Neural cell (in vitro differentiated cells): ENCODE results near the gene MYOM1. TPM values are rescaled to one million over a fixed set of nuclear protein-coding genes. Genes with fewer than 3 reads are reported as not detected.

ENCODE experiments used
- H2AFZ ChIP-seq: fragments of 200-600, 300-800 bp; sonication (generic), shearing (Covaris generic); 2 replicates; pipeline ENCODE4 v1.6.0; 2014; ENCODE audit warnings: low read depth, mild to moderate bottlenecking, antibody characterized with exemption, low read length, moderate library complexity
- H3F3A ChIP-seq: fragments of 200-600 bp; shearing (Covaris generic); 2 replicates; pipeline ENCODE4 v1.6.1; 2016; ENCODE audit warnings: mild to moderate bottlenecking, moderate library complexity, mixed read lengths, antibody characterized with exemption, low read length; ENCODE audit not compliant: insufficient read depth, poor library complexity, severe bottlenecking
- H3K27ac ChIP-seq: fragments of 200-600, 300-800 bp; sonication (generic), shearing (Covaris generic); 2 replicates; pipeline ENCODE4 v1.5.1; 2014; ENCODE audit warnings: mild to moderate bottlenecking, low read length, moderate library complexity
- H3K27me3 ChIP-seq: fragments of 300-800, 200-600 bp; sonication (generic), shearing (Covaris generic); 2 replicates; pipeline ENCODE4 v1.6.0; 2014; ENCODE audit warnings: mild to moderate bottlenecking, low read depth, low read length, moderate library complexity; ENCODE audit not compliant: insufficient read depth
- H3K36me3 ChIP-seq: fragments of 300-800, 200-600 bp; sonication (generic), shearing (Covaris generic); 2 replicates; pipeline ENCODE4 v1.5.1; 2014; ENCODE audit warnings: mild to moderate bottlenecking, antibody characterized with exemption, low read length, moderate library complexity; ENCODE audit not compliant: insufficient read depth
- H3K4me2 ChIP-seq: fragments of 300-800, 200-600 bp; sonication (generic), shearing (Covaris generic); 2 replicates; pipeline ENCODE4 v1.6.0; 2014; ENCODE audit warnings: mild to moderate bottlenecking, low read length
- H3K4me3 ChIP-seq: fragments of 300-800, 200-600 bp; sonication (generic), shearing (Covaris generic); 2 replicates; pipeline ENCODE4 v1.5.1; 2014; ENCODE audit warnings: mild to moderate bottlenecking, low read length, moderate library complexity
- H3K79me2 ChIP-seq: fragments of 200-600 bp; shearing (Covaris generic); replicated peaks from 2 replicates; pipeline ENCODE4 v1.6.0; 2014; ENCODE audit warnings: mild to moderate bottlenecking, low read length, moderate library complexity; ENCODE audit not compliant: insufficient read depth
- H3K9ac ChIP-seq: fragments of 300-800, 200-600 bp; sonication (generic), shearing (Covaris generic); 2 replicates; pipeline ENCODE4 v1.6.1; 2016; ENCODE audit warnings: mild to moderate bottlenecking, low read length, mixed read lengths
- H3K9me2 ChIP-seq: fragments of 200-600 bp; shearing (Covaris generic); 2 replicates; pipeline ENCODE4 v1.6.1; 2016; ENCODE audit warnings: mild to moderate bottlenecking, low read length, mixed read lengths; ENCODE audit not compliant: insufficient read depth
- H3K9me3 ChIP-seq: fragments of 200-600, 300-800 bp; sonication (generic), shearing (Covaris generic); 2 replicates; pipeline ENCODE4 v1.6.1; 2016; ENCODE audit warnings: mild to moderate bottlenecking, mixed run types, low read length, moderate library complexity, mixed read lengths
- H4K20me1 ChIP-seq: fragments of 200-600 bp; shearing (Covaris generic); 2 replicates; pipeline ENCODE4 v1.6.1; 2016; ENCODE audit warnings: mild to moderate bottlenecking, mixed run types; ENCODE audit not compliant: insufficient read depth
- CTCF ChIP-seq: fragments of 450-650 bp; IDR thresholded peaks from 2 replicates; pipeline ENCODE4 v1.5.1; 2014; ENCODE audit warnings: antibody characterized with exemption, mild to moderate bottlenecking, moderate library complexity; ENCODE audit not compliant: poor library complexity, severe bottlenecking
- EP300 ChIP-seq: fragments of 450-650 bp; conservative IDR thresholded peaks from 2 replicates; pipeline ENCODE4 v1.6.1; 2014; ENCODE audit warnings: antibody characterized with exemption, mild to moderate bottlenecking, moderate library complexity; ENCODE audit not compliant: poor library complexity, severe bottlenecking
- EZH2 ChIP-seq: fragments of 200-600, 300-800 bp; shearing (Covaris generic), sonication (generic); IDR thresholded peaks from 2 replicates; pipeline ENCODE4 v1.6.1; 2014; ENCODE audit warnings: antibody characterized with exemption, low read length, borderline replicate concordance, mild to moderate bottlenecking; ENCODE audit not compliant: insufficient read depth, poor library complexity, severe bottlenecking
- MXI1 ChIP-seq: fragments of 450-650 bp; conservative IDR thresholded peaks from 2 replicates; pipeline ENCODE4 v1.6.1; 2014; ENCODE audit warnings: antibody characterized with exemption, mild to moderate bottlenecking; ENCODE audit not compliant: poor library complexity, severe bottlenecking
- POLR2AphosphoS5 ChIP-seq: IDR thresholded peaks from 2 replicates; pipeline ENCODE4 v1.6.1; 2012
- RAD21 ChIP-seq: fragments of 450-650 bp; conservative IDR thresholded peaks from 2 replicates; pipeline ENCODE4 v1.6.1; 2014; ENCODE audit warnings: antibody characterized with exemption, mild to moderate bottlenecking, moderate library complexity
- REST ChIP-seq: IDR thresholded peaks from 2 replicates; pipeline ENCODE4 v1.6.1; 2012; ENCODE audit warnings: borderline replicate concordance
- SMC3 ChIP-seq: fragments of 450-650 bp; conservative IDR thresholded peaks from 2 replicates; pipeline ENCODE4 v1.6.1; 2014; ENCODE audit warnings: antibody characterized with exemption, mild to moderate bottlenecking, moderate library complexity; ENCODE audit not compliant: poor library complexity
- TAF1 ChIP-seq: IDR thresholded peaks from 2 replicates; pipeline ENCODE4 v1.6.1; 2012; ENCODE audit warnings: low read depth
- polyA plus RNA-seq: library from polyadenylated mRNA; depleted of rRNA; stranded (reverse); fragments of >200 nt; gene quantifications from 2 replicates; pipeline ENCODE4 v1.2.3, GENCODE V29; 2014

MYOM1 gene
- polyA plus RNA-seq, 1 donor from 2014 or later = 1.7 TPM

- no peak overlapping the region for H3K9ac ChIP-seq
- H3K27me3 ChIP-seq = no peaks in the 10 kb centered on the region
- no peak overlapping the region for H2AFZ ChIP-seq
- H3K9me3 ChIP-seq = no peaks in the 10 kb centered on the region
- H3K4me3 ChIP-seq = no peak overlapping the region
- no peaks in the 10 kb centered on the region for H3K36me3 ChIP-seq
- no peaks in the 10 kb centered on the region for H3K79me2 ChIP-seq
- H3K9me2 ChIP-seq = no peaks in the 10 kb centered on the region
- no peak overlapping the region for H3K27ac ChIP-seq
- TF ChIP-seq REST = no peak
- no peak for TF ChIP-seq POLR2AphosphoS5
- no peak for TF ChIP-seq SMC3
- no peak for TF ChIP-seq CTCF
- no peak for TF ChIP-seq EP300
- TF ChIP-seq TAF1 = no peak
- no peak for TF ChIP-seq EZH2
- TF ChIP-seq MXI1 = no peak
- no peak for TF ChIP-seq RAD21
- H3K4me2 ChIP-seq = no peak overlapping the region
- H3F3A ChIP-seq = no peaks in the 10 kb centered on the region
- H4K20me1 ChIP-seq = no peaks in the 10 kb centered on the region
These were observed 27.0 kb downstream of the MYOM1 start for GRCh38 chr18:3192752-3193151.

GRCh38 chr18:3192286-3192685, 27.5 kb downstream of the MYOM1 start:
- Histone ChIP-seq H3F3A (no peaks in the 10 kb centered on the region), H3K27ac (no peak overlapping the region), H3K36me3 (no peaks in the 10 kb centered on the region), H2AFZ (no peak overlapping the region), H3K9me2 (no peaks in the 10 kb centered on the region), H3K79me2 (no peaks in the 10 kb centered on the region), H3K4me2 (no peak overlapping the region), H3K9me3 (no peaks in the 10 kb centered on the region), H3K4me3 (no peak overlapping the region), H3K9ac (no peak overlapping the region), H3K27me3 (no peaks in the 10 kb centered on the region), H4K20me1 (no peaks in the 10 kb centered on the region)
- TF ChIP-seq RAD21 (no peak), REST (no peak), EZH2 (no peak), CTCF (no peak), TAF1 (no peak), POLR2AphosphoS5 (no peak), SMC3 (no peak), MXI1 (no peak), EP300 (no peak)
